AG09319 (cell line): ENCODE results near the gene TICAM1.
"Not testable (repeated sequence)": the region's sequence is repeated elsewhere in the genome, so short reads cannot be mapped to it uniquely, and the experiment has no call there.

Experiments
- DNase-seq: peaks from one replicate; pipeline ENCODE4 v3.0.0-alpha.2; 2010; ENCODE audit warnings: low read depth; ENCODE audit errors: extremely low read depth
- CTCF ChIP-seq: IDR thresholded peaks from 2 replicates; pipeline ENCODE4 v1.5.1; 2011; ENCODE audit warnings: low read depth, mild to moderate bottlenecking, inconsistent platforms, low read length, moderate library complexity

TICAM1 gene

DNA sequence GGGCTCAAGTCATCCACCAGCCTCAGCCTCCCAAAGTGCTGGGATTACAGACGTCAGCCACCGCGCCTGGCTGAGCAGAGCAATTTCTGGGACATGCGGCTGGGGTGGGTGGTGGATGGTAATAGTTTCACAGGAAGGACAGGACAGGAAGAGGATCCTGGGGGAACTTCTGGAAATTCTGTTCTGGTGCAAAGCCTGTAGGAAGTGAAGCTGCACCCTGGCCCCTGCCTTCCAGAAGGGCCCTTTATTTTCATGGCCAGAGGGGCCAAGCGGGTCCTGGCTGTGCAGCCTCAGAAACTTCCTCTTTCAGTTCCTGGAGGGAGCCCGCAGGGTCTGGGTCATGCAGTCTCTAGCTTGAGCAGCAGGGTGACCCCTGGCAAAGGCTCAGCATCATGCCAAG is 24.3 kb downstream of the TICAM1 start:
- no peak for DNase-seq

GRCh38 chr19:4806384-4806783 is 25.1 kb downstream of the TICAM1 start:
- no peak for TF ChIP-seq CTCF

More for the DNA sequence above, 24.3 kb downstream of the TICAM1 start:
- TF ChIP-seq CTCF: no peak

GRCh38 chr19:4805140-4805539 is 26.4 kb downstream of the TICAM1 start:
- not testable (repeated sequence) for DNase-seq

More at GRCh38 chr19:4806384-4806783, 25.1 kb downstream of the TICAM1 start:
- DNase-seq: no peak

DNA sequence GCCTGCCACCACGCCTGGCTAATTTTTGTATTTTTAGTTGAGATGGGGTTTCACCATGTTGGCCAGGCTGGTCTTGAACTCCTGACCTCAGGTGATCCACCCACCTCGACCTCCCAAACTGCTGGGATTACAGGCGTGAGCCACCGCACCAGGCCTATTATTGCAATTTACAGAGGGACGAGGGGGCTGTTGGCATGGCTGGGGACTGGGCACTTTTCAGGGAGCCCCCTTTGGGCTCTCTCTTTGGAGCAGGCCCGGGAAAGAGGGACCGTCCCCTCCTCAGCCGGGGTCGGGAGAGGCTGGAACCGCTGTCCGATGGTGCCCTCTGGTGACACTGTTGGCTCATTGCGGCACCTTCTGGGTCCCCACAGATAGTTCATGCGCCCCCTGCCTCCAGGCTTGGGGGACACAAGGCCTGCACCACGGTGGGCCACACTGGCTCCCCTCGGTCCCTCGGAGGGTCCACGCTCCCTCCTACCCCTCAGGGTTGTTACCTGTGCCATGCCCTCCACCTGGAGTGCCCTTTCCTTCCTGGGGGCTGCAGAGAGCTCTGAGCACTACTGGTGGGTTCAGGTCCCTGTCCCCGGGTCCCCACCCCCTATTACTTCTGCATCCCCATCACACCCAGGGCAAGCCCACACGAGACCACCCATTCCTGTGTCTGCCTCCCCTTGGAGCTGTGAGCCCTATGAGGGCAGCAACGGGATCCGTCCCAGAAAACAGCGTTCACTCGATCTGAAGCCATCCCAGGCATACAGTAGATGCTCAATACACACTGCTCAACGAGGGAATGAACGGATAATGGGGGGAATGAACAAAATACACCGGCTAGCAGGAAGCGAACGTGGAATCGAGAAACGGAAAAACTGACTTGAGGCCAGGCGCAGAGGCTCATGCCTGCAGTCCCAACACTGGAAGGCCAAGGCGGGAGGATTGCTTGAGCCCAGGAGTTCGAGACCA is 27.5 kb downstream of the TICAM1 start:
- DNase-seq: no peak
- peak; percentile 79 for TF ChIP-seq CTCF

GRCh38 chr19:4802711-4803110 is 28.8 kb downstream of the TICAM1 start:
- no peak for TF ChIP-seq CTCF
- no peak for DNase-seq

- DNase-seq: no peak
- no peak for TF ChIP-seq CTCF
Observed at GRCh38 chr19:4801085-4801619, 30.4 kb downstream of the TICAM1 start.

DNA sequence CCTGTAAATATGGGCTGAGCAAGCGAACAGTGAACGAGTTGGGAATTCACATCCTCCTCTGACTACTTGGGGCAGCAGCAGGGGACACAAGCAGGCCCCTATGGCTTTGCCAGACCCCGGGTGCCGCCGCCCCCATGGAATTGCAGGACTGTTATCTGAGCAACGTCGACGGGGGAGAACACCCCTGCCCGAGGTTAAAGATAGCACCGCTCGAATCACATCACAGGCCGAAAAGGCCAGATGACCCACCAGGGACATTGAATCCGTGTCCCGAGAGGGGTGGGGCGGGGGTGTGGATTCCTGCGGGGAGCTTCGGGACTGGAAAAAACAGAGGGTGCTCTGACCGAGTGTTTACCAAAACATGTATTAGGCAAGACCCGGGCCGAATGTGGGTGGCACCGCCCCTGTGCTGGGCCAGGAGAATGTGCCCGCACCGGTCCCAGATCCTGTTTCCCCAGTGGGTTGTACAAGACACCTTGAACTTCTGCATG is 30.9 kb downstream of the TICAM1 start:
- no peak for TF ChIP-seq CTCF
- no peak for DNase-seq
